GM13976 (cell line): Measurements from ENCODE around the gene HDAC10.
A peak's percentile ranks its signal among the peaks of the same experiment; 100 is the strongest.

ENCODE experiments used
- DNase-seq: peaks from one replicate; pipeline ENCODE4 v3.0.0; 2012; ENCODE audit warnings: low spot score
- CTCF ChIP-seq: IDR thresholded peaks from 2 replicates; pipeline ENCODE4 v1.5.1; 2012; ENCODE audit warnings: borderline replicate concordance, mild to moderate bottlenecking; ENCODE audit not compliant: insufficient read depth; ENCODE audit errors: extremely low read depth, missing control alignments, control extremely low read depth
- in situ Hi-C: fragments of 300-500 bp; cut with MboI; formaldehyde crosslinking; loops from one replicate; pipeline ENCODE4 v1.12.0; 2022; ENCODE audit warnings: low sequenced_read_pairs, mixed read lengths, inconsistent platforms; ENCODE audit not compliant: unreplicated experiment

HDAC10 gene

DNA sequence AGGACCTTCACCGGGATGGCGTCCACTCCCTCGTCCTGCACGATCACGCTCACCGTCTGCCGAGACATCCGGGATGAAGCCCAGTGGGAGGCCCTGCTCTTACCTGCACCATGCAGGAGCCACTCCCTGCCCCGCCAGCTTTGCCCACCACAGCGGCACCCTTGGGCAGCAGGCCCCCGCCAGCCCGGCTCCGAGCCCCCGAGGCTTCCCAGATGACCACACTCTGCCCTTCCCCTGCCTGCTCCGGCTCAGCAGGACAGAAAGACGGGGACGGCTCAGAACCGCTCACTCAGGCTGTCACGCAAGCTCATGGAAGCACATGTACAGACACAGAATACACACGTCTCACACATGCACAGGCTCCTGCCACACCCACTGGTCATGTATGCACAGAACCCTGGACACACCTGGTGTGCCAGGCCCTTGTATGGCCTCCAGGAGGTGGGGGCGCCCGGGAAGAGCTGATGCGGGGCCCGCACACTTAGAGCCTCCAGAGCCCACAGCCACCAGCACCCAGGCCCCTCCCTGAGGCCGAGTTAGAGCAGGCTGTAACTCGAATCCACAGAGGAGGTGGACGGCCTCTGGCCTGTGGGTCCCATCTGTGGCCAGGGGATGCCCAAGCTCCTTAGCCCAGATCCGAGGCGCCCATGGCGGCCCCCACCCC lies 28.0 kb upstream of the HDAC10 start:
- in situ Hi-C loops: loop anchor here (10.0 kb wide), 1 partner anchor 46 kb away; the partner anchor contains the start of gene DENND6B
- no peak for TF ChIP-seq CTCF
- no peak for DNase-seq

DNA sequence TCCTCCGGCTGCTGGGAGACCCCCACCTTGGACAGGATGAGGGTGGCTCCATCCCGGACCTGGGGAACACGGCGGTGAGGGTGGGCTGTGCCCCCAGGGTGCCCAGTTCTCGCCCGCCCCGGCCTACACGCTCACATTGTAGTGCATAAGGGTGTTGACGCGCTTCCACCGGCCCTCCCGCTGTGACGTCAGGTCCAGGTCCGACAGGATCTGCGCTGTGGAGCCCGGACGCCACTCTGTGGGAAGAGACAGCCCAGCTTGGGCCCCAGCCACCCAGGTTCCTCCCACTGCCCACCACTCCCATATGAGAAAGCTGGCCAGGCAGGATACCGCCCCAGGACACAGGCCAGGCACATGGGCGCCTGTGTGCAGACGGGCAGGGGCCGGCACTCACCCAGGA lies 27.4 kb upstream of the HDAC10 start:
- no peak for DNase-seq
- in situ Hi-C loops: loop anchor here (10.0 kb wide), 1 partner anchor 46 kb away; the partner anchor contains the start of gene DENND6B
- no peak for TF ChIP-seq CTCF

DNA sequence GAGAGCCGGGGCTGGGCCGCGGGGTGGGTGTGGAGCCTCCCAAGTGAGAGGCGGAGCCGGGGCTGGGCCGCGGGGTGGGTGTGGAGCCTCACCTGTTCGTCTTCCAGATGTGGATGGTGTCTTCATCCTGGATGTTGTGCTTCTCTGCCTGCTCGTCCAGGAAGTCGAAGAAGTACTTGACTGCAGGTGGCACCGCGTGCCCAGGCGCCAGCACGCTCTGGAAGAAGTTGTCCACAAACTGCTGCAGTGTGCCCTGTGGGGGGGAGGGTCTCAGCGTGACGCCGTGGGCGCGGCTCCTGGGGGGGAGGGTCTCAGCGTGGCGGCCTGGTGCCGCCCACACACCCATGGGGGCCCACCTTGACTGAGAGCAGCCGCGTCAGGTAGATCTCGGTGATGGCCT lies 26.7 kb upstream of the HDAC10 start:
- no peak for DNase-seq
- no peak for TF ChIP-seq CTCF
- in situ Hi-C loops: loop anchor here (10.0 kb wide), 1 partner anchor 47 kb away; the partner anchor contains the start of gene DENND6B

GRCh38 chr22:50276143-50276542 lies 25.1 kb upstream of the HDAC10 start:
- in situ Hi-C loops: loop anchor here (10.0 kb wide), 1 partner anchor 49 kb away; the partner anchor contains the start of gene DENND6B
- DNase-seq: peak; percentile 78
- peak; percentile 80 for TF ChIP-seq CTCF

DNA sequence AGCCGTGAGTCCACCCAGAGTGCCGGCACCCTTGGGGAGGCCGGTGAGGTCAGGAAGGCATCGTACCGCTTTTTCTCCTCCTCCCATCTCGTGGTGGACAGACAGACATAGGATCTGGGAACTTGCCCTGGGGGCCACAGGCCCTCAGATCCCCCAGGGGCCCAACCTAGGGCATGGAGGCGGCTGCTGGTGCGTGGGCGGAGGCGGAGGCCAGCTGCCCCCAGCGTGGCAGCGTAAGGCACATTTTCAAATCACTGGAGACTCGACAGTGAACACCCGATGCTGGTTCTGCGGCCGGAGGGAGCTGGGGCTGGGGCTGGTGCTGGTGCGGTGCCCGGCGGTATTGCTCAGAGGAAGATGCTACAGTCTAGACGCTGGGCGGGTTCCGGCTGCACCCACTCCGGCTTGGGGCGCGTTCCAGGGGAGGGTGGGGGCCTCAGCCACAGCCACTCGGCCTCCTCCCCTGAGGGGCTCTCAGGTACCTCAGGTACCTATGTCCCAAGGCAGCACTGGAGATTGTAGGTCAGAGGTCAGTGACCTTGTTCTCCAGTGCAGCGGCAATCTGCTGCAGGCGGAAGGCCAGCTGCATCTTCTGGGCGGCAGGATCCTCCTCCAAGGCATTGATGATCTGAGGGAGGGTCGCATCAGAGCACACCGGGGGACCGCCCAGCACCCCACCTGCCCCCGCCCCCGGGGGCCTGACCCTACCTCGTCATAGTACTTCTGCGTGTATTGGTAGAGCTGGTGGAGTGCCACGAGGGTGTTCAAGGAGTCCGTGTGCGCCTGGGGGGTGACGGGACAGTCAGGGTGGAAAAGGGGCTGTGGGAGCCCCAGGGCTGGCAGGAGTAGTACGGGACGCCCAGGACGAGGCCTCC lies 24.4 kb upstream of the HDAC10 start:
- no peak for TF ChIP-seq CTCF
- in situ Hi-C loops: loop anchor here (10.0 kb wide), 1 partner anchor 49 kb away; the partner anchor contains the start of gene DENND6B
- no peak for DNase-seq

DNA sequence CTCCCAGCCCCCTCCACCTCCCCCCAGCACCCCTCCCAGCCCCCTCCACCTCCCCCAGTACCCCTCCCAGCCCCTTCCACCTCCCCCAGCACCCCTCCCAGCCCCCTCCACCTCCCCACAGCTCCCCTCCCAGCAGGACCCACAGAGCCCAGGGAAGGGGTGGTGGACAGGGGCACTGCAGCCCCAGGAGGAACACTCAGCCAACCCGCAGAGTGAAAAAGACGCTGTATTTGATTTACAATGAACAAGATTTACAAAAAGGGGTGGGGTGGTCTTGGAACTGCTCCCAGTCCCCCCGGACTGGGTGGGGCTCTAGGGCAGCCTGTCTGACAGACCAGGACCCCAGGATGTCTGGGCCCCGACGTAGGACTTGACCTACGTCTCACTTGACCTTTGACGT lies 23.7 kb upstream of the HDAC10 start:
- no peak for TF ChIP-seq CTCF
- in situ Hi-C loops: loop anchor here (10.0 kb wide), 1 partner anchor 50 kb away; the partner anchor contains the start of gene DENND6B
- no peak for DNase-seq
